Muscle of leg (tissue), 16 donors: ENCODE measurements around the gene MYO19. TPM values are rescaled to one million over a fixed set of nuclear protein-coding genes. Genes with fewer than 3 reads are reported as not detected.

Experiments used
- DNase-seq: peaks from one replicate; pipeline ENCODE4 v3.0.0; 2013
- H3K27ac ChIP-seq: one replicate; pipeline ENCODE4 v1.5.1; 2013; ENCODE audit warnings: mild to moderate bottlenecking, low read length, control low read depth
- H3K27me3 ChIP-seq: one replicate; pipeline ENCODE4 v1.6.1; 2013; ENCODE audit warnings: low read length; ENCODE audit not compliant: control insufficient read depth, insufficient read depth
- H3K36me3 ChIP-seq: one replicate; pipeline ENCODE4 v1.6.1; 2013; ENCODE audit warnings: low read length; ENCODE audit not compliant: control insufficient read depth, insufficient read depth
- H3K4me1 ChIP-seq: one replicate; pipeline ENCODE4 v1.6.1; 2013; ENCODE audit warnings: low read length; ENCODE audit not compliant: control insufficient read depth, insufficient read depth
- H3K4me3 ChIP-seq: one replicate; pipeline ENCODE4 v1.5.1; 2013; ENCODE audit warnings: low read length, control low read depth
- H3K9me3 ChIP-seq: replicated peaks from 2 replicates; pipeline ENCODE4 v1.6.1; 2013; ENCODE audit warnings: low read depth, low read length; ENCODE audit not compliant: control insufficient read depth
- WGBS: methylation state at CpG from one replicate; pipeline ENCODE4 v1.1.5; 2013; ENCODE audit warnings: missing lambda C conversion rate; ENCODE audit not compliant: insufficient coverage; 5-methylcytosine and 5-hydroxymethylcytosine counted together
- long read RNA-seq, 11 donors: transcript quantifications; one replicate each; lab custom pipeline, GENCODE V29; 2026
- polyA plus RNA-seq, 8 donors: library from polyadenylated mRNA; unstranded; fragments of 120-200 nt; gene quantifications; one replicate each; pipeline versions ENCODE4 v1.2.1 to v1.2.3, GENCODE V29; 2013; ENCODE audit warnings: inconsistent platforms in 1 of 8, low replicate concordance in 1 of 8; ENCODE audit not compliant: insufficient read length in 8 of 8, insufficient read depth in 1 of 8
- total RNA-seq: library from RNA; stranded (reverse); fragments of 120-200 nt; gene quantifications from one replicate; pipeline ENCODE4 v1.2.4, GENCODE V29; 2013

MYO19 gene
- total RNA-seq, result 29.3 TPM
- polyA plus RNA-seq, result 10 to 100 TPM; 18.1 to 44.6 (median 31.6) TPM
- long read RNA-seq, donor 1, partial matches to known transcripts, result 22 of 24 reads
- long read RNA-seq, donor 1, other reads (novel, unspliced or antisense), result 0 of 24 reads
- long read RNA-seq, donor 2, result 0 reads
- long read RNA-seq, donor 3, partial matches to known transcripts, result 0 of 5 reads
- long read RNA-seq, donor 3, other reads (novel, unspliced or antisense), result 0 of 5 reads
- long read RNA-seq, donor 4, partial matches to known transcripts, result 0 of 2 reads
- long read RNA-seq, donor 4, other reads (novel, unspliced or antisense), result 0 of 2 reads
- long read RNA-seq, donor 5, partial matches to known transcripts, result 396 of 442 reads
- long read RNA-seq, donor 5, other reads (novel, unspliced or antisense), result 41 of 442 reads
- long read RNA-seq, donor 6, partial matches to known transcripts, result 115 of 131 reads
- long read RNA-seq, donor 6, other reads (novel, unspliced or antisense), result 13 of 131 reads
- long read RNA-seq, donor 7, partial matches to known transcripts, result 0 of 4 reads
- long read RNA-seq, donor 7, other reads (novel, unspliced or antisense), result 0 of 4 reads
- long read RNA-seq, donor 8, partial matches to known transcripts, result 144 of 161 reads
- long read RNA-seq, donor 8, other reads (novel, unspliced or antisense), result 12 of 161 reads
- long read RNA-seq, donor 9, partial matches to known transcripts, result 0 of 1 reads
- long read RNA-seq, donor 9, other reads (novel, unspliced or antisense), result 0 of 1 reads
- long read RNA-seq, donor 10, partial matches to known transcripts, result 6 of 8 reads
- long read RNA-seq, donor 10, other reads (novel, unspliced or antisense), result 0 of 8 reads
- long read RNA-seq, donor 11, partial matches to known transcripts, result 0 of 48 reads
- long read RNA-seq, donor 11, other reads (novel, unspliced or antisense), result 48 of 48 reads

- peaks cover 23% of the 10 kb centered on the region for H3K36me3 ChIP-seq
- no peaks in the 10 kb centered on the region for H3K27me3 ChIP-seq
- under 1% methylated on average over 76 of the region's 83 CpGs for WGBS
Measured at GRCh38 chr17:36534840-36535668, at the start of gene MYO19, which contains the start of gene PIGW. Gene MYO19 (minus strand): TSS chr17:36534868. CDS start chr17:36532538, 2,330 bp downstream. Gene PIGW (plus strand): TSS chr17:36534987. CDS start chr17:36537102, 2,115 bp downstream.

GRCh38 chr17:36583787-36584186, 49.1 kb upstream of the MYO19 start:
- DNase-seq, result no peak
- no CpG with 5 or more reads among the region's 1 CpG for WGBS
- no peaks in the 10 kb centered on the region for H3K4me1 ChIP-seq
- no peaks in the 10 kb centered on the region for H3K27me3 ChIP-seq
- H3K36me3 ChIP-seq, result peaks cover 58% of the 10 kb centered on the region
- H3K4me3 ChIP-seq, result no peak overlapping the region
- no peak overlapping the region for H3K27ac ChIP-seq
- no peaks in the 10 kb centered on the region for H3K9me3 ChIP-seq

More at GRCh38 chr17:36534840-36535668, at the start of gene MYO19, which contains the start of gene PIGW:
- H3K4me1 ChIP-seq, result peaks cover 12% of the 10 kb centered on the region
- H3K4me3 ChIP-seq, result peak within 1 kb of the TSS; percentile 83
- DNase-seq, result peak; percentile 94
- H3K9me3 ChIP-seq, result no peaks in the 10 kb centered on the region
- peak within 1 kb of the TSS; percentile 97 for H3K27ac ChIP-seq

GRCh38 chr17:36578671-36579070, 44.0 kb upstream of the MYO19 start:
- Histone ChIP-seq H3K4me1 (no peaks in the 10 kb centered on the region), H3K27me3 (no peaks in the 10 kb centered on the region), H3K9me3 (no peaks in the 10 kb centered on the region), H3K4me3 (no peak overlapping the region), H3K36me3 (peaks cover 42% of the 10 kb centered on the region), H3K27ac (no peak overlapping the region)
- no CpG with 5 or more reads among the region's 2 CpGs for WGBS
- no peak for DNase-seq

- WGBS, result 100% methylated on average over 1 of the region's 2 CpGs
- Histone ChIP-seq H3K27me3 (no peaks in the 10 kb centered on the region), H3K36me3 (peaks cover 47% of the 10 kb centered on the region), H3K27ac (no peak overlapping the region), H3K4me3 (no peak overlapping the region), H3K9me3 (no peaks in the 10 kb centered on the region), H3K4me1 (no peaks in the 10 kb centered on the region)
- DNase-seq, result no peak
Measured at GRCh38 chr17:36576793-36577192, 42.1 kb upstream of the MYO19 start.

GRCh38 chr17:36575028-36575427, 40.4 kb upstream of the MYO19 start:
- no peak for DNase-seq
- 99% methylated on average over 10 of the region's 12 CpGs for WGBS
- H3K27ac ChIP-seq, result no peak overlapping the region
- peaks cover 46% of the 10 kb centered on the region for H3K36me3 ChIP-seq
- no peak overlapping the region for H3K4me3 ChIP-seq
- H3K27me3 ChIP-seq, result no peaks in the 10 kb centered on the region
- H3K9me3 ChIP-seq, result no peaks in the 10 kb centered on the region
- no peaks in the 10 kb centered on the region for H3K4me1 ChIP-seq

GRCh38 chr17:36566081-36566480, 31.4 kb upstream of the MYO19 start:
- 94% methylated on average over 2 of the region's 4 CpGs for WGBS
- no peaks in the 10 kb centered on the region for H3K27me3 ChIP-seq
- DNase-seq, result no peak
- no peaks in the 10 kb centered on the region for H3K9me3 ChIP-seq
- no peaks in the 10 kb centered on the region for H3K4me1 ChIP-seq
- H3K36me3 ChIP-seq, result peaks cover 56% of the 10 kb centered on the region
- H3K4me3 ChIP-seq, result no peak overlapping the region
- H3K27ac ChIP-seq, result no peak overlapping the region

- no peaks in the 10 kb centered on the region for H3K4me1 ChIP-seq
Measured at GRCh38 chr17:36553459-36553858, 18.8 kb upstream of the MYO19 start.

GRCh38 chr17:36550491-36551417, 16.1 kb upstream of the MYO19 start:
- Histone ChIP-seq H3K9me3 (no peaks in the 10 kb centered on the region), H3K27me3 (no peaks in the 10 kb centered on the region), H3K36me3 (peaks cover 7% of the 10 kb centered on the region), H3K27ac (no peak overlapping the region), H3K4me3 (no peak overlapping the region), H3K4me1 (peaks cover 2% of the 10 kb centered on the region)
- 87% methylated on average over 3 of the region's 8 CpGs for WGBS
- DNase-seq, result no peak

More at GRCh38 chr17:36553459-36553858, 18.8 kb upstream of the MYO19 start:
- no peak overlapping the region for H3K27ac ChIP-seq
- H3K27me3 ChIP-seq, result no peaks in the 10 kb centered on the region
- H3K36me3 ChIP-seq, result peaks cover 27% of the 10 kb centered on the region
- WGBS, result no CpG with 5 or more reads among the region's 3 CpGs
- no peaks in the 10 kb centered on the region for H3K9me3 ChIP-seq
- DNase-seq, result no peak
- H3K4me3 ChIP-seq, result no peak overlapping the region

- no peak for DNase-seq
- Histone ChIP-seq H3K4me1 (peaks cover 11% of the 10 kb centered on the region), H3K36me3 (peaks cover 2% of the 10 kb centered on the region), H3K4me3 (no peak overlapping the region), H3K27ac (no peak overlapping the region), H3K9me3 (no peaks in the 10 kb centered on the region), H3K27me3 (no peaks in the 10 kb centered on the region)
Measured at GRCh38 chr17:36547776-36548175, 13.1 kb upstream of the MYO19 start.
